HG02970 (cell line): Measurements from ENCODE around the gene IFFO2.

Experiments used
- ATAC-seq: cut with Tn5 transposase; IDR thresholded peaks from one replicate; pipeline ENCODE4 v1.9.1; 2021; ENCODE audit warnings: mild to moderate bottlenecking, moderate library complexity, moderate number of reproducible peaks; ENCODE audit not compliant: unreplicated experiment, low FRiP score

IFFO2 gene

GRCh38 chr1:18973446-18973955, 17.0 kb upstream of the IFFO2 start:
- ATAC-seq = no peak

GRCh38 chr1:18972991-18973390, 16.5 kb upstream of the IFFO2 start:
- ATAC-seq = no peak

- ATAC-seq = no peak
Measured at GRCh38 chr1:18972531-18972930, 16.1 kb upstream of the IFFO2 start.

- no peak for ATAC-seq
Measured at GRCh38 chr1:18970762-18971161, 14.3 kb upstream of the IFFO2 start.

GRCh38 chr1:18970358-18970757, 13.9 kb upstream of the IFFO2 start:
- ATAC-seq = no peak

- no peak for ATAC-seq
Measured at GRCh38 chr1:18967066-18967690, 10.7 kb upstream of the IFFO2 start.

- no peak for ATAC-seq
Measured at GRCh38 chr1:18965206-18966173, 9.0 kb upstream of the IFFO2 start.

GRCh38 chr1:18963968-18964367, 7.5 kb upstream of the IFFO2 start:
- ATAC-seq = no peak

- ATAC-seq = no peak
Measured at GRCh38 chr1:18962855-18963737, 6.6 kb upstream of the IFFO2 start.

GRCh38 chr1:18962121-18962721, 5.7 kb upstream of the IFFO2 start:
- ATAC-seq = no peak

- ATAC-seq = no peak
Measured at GRCh38 chr1:18960821-18961220, 4.3 kb upstream of the IFFO2 start.

GRCh38 chr1:18960409-18960808, 3.9 kb upstream of the IFFO2 start:
- no peak for ATAC-seq

GRCh38 chr1:18959591-18959990, 3.1 kb upstream of the IFFO2 start:
- ATAC-seq = no peak

GRCh38 chr1:18957532-18958300, 1.2 kb upstream of the IFFO2 start:
- ATAC-seq = no peak

- no peak for ATAC-seq
Measured at GRCh38 chr1:18957136-18957521, 653 bp upstream of the IFFO2 start.

- ATAC-seq = peak; percentile 9
Measured at GRCh38 chr1:18955441-18956192, 859 bp downstream of the IFFO2 start.

- no peak for ATAC-seq
Measured at GRCh38 chr1:18955131-18955440, 1.4 kb downstream of the IFFO2 start.

GRCh38 chr1:18954270-18955071, 2.0 kb downstream of the IFFO2 start:
- no peak for ATAC-seq
